Endothelial cell of umbilical vein (primary cell): ENCODE results near the gene PDAP1. TPM values are rescaled to one million over a fixed set of nuclear protein-coding genes. Genes with fewer than 3 reads are reported as not detected.

ENCODE experiments used
- BruUV-seq: library from RNA; stranded (reverse); fragments of 400-500 nt; replicated peaks from 2 replicates; lab custom pipeline; 2021; lab: Mats Ljungman, UMichigan
- CTCF ChIA-PET: fragments of 300-600, 350-600 bp; sonication (Branson Sonifier 250); formaldehyde crosslinking; loops from one replicate; lab custom pipeline; 2021; ENCODE audit warnings: antibody characterized with exemption, inconsistent platforms; lab: Charles Lee
- POLR2A ChIA-PET: fragments of 300-600, 350-600 bp; sonication (Branson Sonifier 250); formaldehyde crosslinking; loops from one replicate; lab custom pipeline; 2021; ENCODE audit warnings: antibody characterized with exemption, inconsistent platforms; lab: Charles Lee
- DNase-seq: peaks from one replicate; pipeline ENCODE4 v3.0.0-alpha.2; 2011; ENCODE audit warnings: low read depth, low spot score
- FAIRE-seq: peaks from 2 replicates; lab custom pipeline; 2011; peaks lifted over from hg19 to GRCh38; lab: Jason Lieb, UNC
- H2AFZ ChIP-seq: 2 replicates; pipeline ENCODE4 v1.6.0; 2012; ENCODE audit warnings: low read depth, low read length, control low read depth, inconsistent platforms
- H3K27ac ChIP-seq: 2 replicates; pipeline ENCODE4 v1.5.1; 2011; ENCODE audit warnings: low read depth, mild to moderate bottlenecking, control low read depth, low read length, moderate library complexity; ENCODE audit not compliant: insufficient read depth
- H3K27me3 ChIP-seq, 2 experiments: 2 replicates each; pipeline versions ENCODE4 v1.6.0 to v1.6.1; 2011; ENCODE audit warnings: low read length in 2 of 2, mixed read lengths in 1 of 2; ENCODE audit not compliant: control insufficient read depth in 2 of 2, insufficient read depth in 2 of 2
- H3K36me3 ChIP-seq, 2 experiments: 2 replicates in 1 of 2; 3 replicates in 1 of 2; pipeline ENCODE4 v1.5.1; 2011; ENCODE audit warnings: low read length in 2 of 2, mild to moderate bottlenecking in 1 of 2, moderate library complexity in 1 of 2; ENCODE audit not compliant: control insufficient read depth in 2 of 2, insufficient read depth in 2 of 2; ENCODE audit errors: extremely low read depth in 1 of 2
- H3K4me1 ChIP-seq: 3 replicates; pipeline ENCODE4 v1.5.1; 2011; ENCODE audit warnings: mild to moderate bottlenecking, low read length; ENCODE audit not compliant: control insufficient read depth, insufficient read depth; ENCODE audit errors: extremely low read depth
- H3K4me2 ChIP-seq: 2 replicates; pipeline ENCODE4 v1.6.1; 2011; ENCODE audit warnings: low read length, control low read depth, mixed read lengths; ENCODE audit not compliant: insufficient read depth
- H3K4me3 ChIP-seq, 3 experiments: fragments of 200-600 bp in 1 of 3; sonication (generic), shearing (Covaris generic) in 1 of 3; replicated peaks in 1 of 3; 2 replicates each; pipeline ENCODE4 v1.5.1; 2011 to 2016; ENCODE audit warnings: control low read depth in 3 of 3, low read length in 3 of 3, mild to moderate bottlenecking in 2 of 3, inconsistent platforms in 1 of 3, low read depth in 1 of 3, moderate library complexity in 1 of 3; ENCODE audit not compliant: insufficient read depth in 1 of 3
- H3K79me2 ChIP-seq: 2 replicates; pipeline ENCODE4 v1.6.0; 2012; ENCODE audit warnings: low read length, inconsistent platforms; ENCODE audit not compliant: control insufficient read depth, insufficient read depth
- H3K9ac ChIP-seq: replicated peaks from 2 replicates; pipeline ENCODE3; 2011; ENCODE audit warnings: low read length, control low read depth; ENCODE audit not compliant: insufficient read depth; ENCODE audit errors: extremely low read depth
- H3K9me1 ChIP-seq: replicated peaks from 3 replicates; pipeline ENCODE4 v1.6.0; 2011; ENCODE audit warnings: mild to moderate bottlenecking, low read length; ENCODE audit not compliant: control insufficient read depth, insufficient read depth; ENCODE audit errors: extremely low read depth
- H3K9me3 ChIP-seq: replicated peaks from 2 replicates; pipeline ENCODE4 v1.5.1; 2012; ENCODE audit warnings: low read length, inconsistent platforms; ENCODE audit not compliant: control insufficient read depth, insufficient read depth
- H4K20me1 ChIP-seq: replicated peaks from 2 replicates; pipeline ENCODE3; 2011; ENCODE audit warnings: mild to moderate bottlenecking, low read length; ENCODE audit not compliant: control insufficient read depth, insufficient read depth; ENCODE audit errors: extremely low read depth
- EZH2 ChIP-seq: IDR thresholded peaks from 2 replicates; pipeline ENCODE4 v1.6.1; 2012; ENCODE audit warnings: borderline replicate concordance, low read depth, mild to moderate bottlenecking, moderate library complexity, low read length, inconsistent platforms; ENCODE audit not compliant: severe bottlenecking
- FOS ChIP-seq: IDR thresholded peaks from 2 replicates; pipeline ENCODE4 v1.6.1; 2011; ENCODE audit warnings: mild to moderate bottlenecking, low read length, moderate library complexity, borderline replicate concordance; ENCODE audit not compliant: insufficient read depth
- GATA2 ChIP-seq: IDR thresholded peaks from 2 replicates; pipeline ENCODE4 v1.7.0; 2011; ENCODE audit warnings: low read depth, mild to moderate bottlenecking, moderate library complexity, mixed read lengths, low read length; ENCODE audit not compliant: insufficient read length, insufficient read depth
- JUN ChIP-seq: IDR thresholded peaks from 2 replicates; pipeline ENCODE4 v1.6.1; 2011; ENCODE audit warnings: borderline replicate concordance, low read depth; ENCODE audit not compliant: insufficient read length, insufficient read depth
- MYC ChIP-seq: IDR thresholded peaks from one replicate; pipeline ENCODE4 v1.6.1; 2011; ENCODE audit warnings: mild to moderate bottlenecking, low read depth, low read length
- POLR2A ChIP-seq: IDR thresholded peaks from 2 replicates; pipeline ENCODE4 v1.6.1; 2012; ENCODE audit warnings: low read depth, mild to moderate bottlenecking, control low read depth, low read length
- POLR2AphosphoS5 ChIP-seq: IDR thresholded peaks from 2 replicates; pipeline ENCODE4 v1.6.1; 2012; ENCODE audit warnings: low read depth, mild to moderate bottlenecking, control low read depth, low read length, moderate library complexity; ENCODE audit not compliant: insufficient read depth
- dilution Hi-C: fragments of 300-500 bp; cut with MboI; formaldehyde crosslinking; loops from one replicate; pipeline ENCODE4 v1.15.0; 2019; ENCODE audit warnings: low sequenced_read_pairs; ENCODE audit not compliant: extremely low pct_ligation_motif_present
- intact Hi-C: fragments of 100-400 bp; cut with micrococcal nuclease; formaldehyde crosslinking; loops from one replicate; pipeline ENCODE4 v1.10.0; 2022
- polyA plus RNA-seq, 4 experiments: library from polyadenylated mRNA; depleted of rRNA in 3 of 4; stranded (reverse) in 3 of 4; unstranded in 1 of 4; fragments of >200 nt; gene quantifications; 2 replicates each; pipeline versions ENCODE4 v1.2.1 to v1.2.3, GENCODE V29; 2011 to 2012; ENCODE audit warnings: missing spikeins in 1 of 4
- total RNA-seq: library from RNA; stranded (reverse); gene quantifications from 2 replicates; pipeline ENCODE4 v1.2.3, GENCODE V29; 2021
- TF ChIP-seq, protein P1 (sequence below): IDR thresholded peaks from 2 replicates; pipeline ENCODE4 v1.6.1; 2011; ENCODE audit not compliant: insufficient read depth, insufficient read length
- TF ChIP-seq, protein P2 (sequence below), 2 donors: IDR thresholded peaks; 1 replicate in 1 of 2; 2 replicates in 1 of 2; pipeline ENCODE4 v1.5.1; 2011; ENCODE audit warnings: low read length in 2 of 2, mild to moderate bottlenecking in 2 of 2, moderate library complexity in 2 of 2, control low read depth in 1 of 2, inconsistent platforms in 1 of 2, low read depth in 1 of 2; ENCODE audit not compliant: insufficient read depth in 1 of 2; ENCODE audit errors: extremely low read depth in 1 of 2

The PDAP1 gene
- total and polyA plus RNA-seq, 2 donors (not counting 3 experiments of a cell fraction or from before 2014, with no cell fraction given) = 32.6 to 150 TPM

DNA sequence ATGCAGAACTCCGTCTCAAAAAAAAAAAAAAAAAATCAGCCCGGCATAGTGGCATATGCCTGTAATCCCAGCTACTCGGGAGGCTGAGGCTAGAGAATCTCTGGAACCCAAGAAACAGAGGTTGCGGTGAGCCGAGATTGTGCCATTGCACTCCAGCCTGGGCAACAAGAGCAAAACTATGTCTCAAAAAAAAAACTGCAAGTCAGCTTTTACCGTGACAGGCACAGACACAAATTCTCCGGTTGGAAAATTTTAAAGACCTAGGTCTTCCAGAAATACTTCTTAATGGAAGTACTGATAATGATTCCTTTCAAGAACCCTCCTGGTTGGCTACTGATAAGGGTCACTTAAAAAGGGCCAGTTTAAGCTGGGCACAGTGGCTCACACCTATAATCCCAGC is 53.3 kb downstream of the PDAP1 start:
- dilution Hi-C loops = no loop called here
- Histone ChIP-seq H3K4me3 (no peak overlapping the region), H3K27me3 (no peaks in the 10 kb centered on the region), H3K4me2 (no peak overlapping the region), H3K36me3 (peaks cover 21 to 42% of the 10 kb centered on the region in 2 experiments), H3K9me3 (no peaks in the 10 kb centered on the region), H3K9ac (no peak overlapping the region), H3K27ac (no peak overlapping the region), H3K79me2 (no peaks in the 10 kb centered on the region), H3K4me1 (no peaks in the 10 kb centered on the region), H3K9me1 (no peaks in the 10 kb centered on the region), H2AFZ (no peak overlapping the region), H4K20me1 (no peaks in the 10 kb centered on the region)
- ChIA-PET CTCF (no interaction called here), POLR2A (no interaction called here)
- TF ChIP-seq, protein P1, sequence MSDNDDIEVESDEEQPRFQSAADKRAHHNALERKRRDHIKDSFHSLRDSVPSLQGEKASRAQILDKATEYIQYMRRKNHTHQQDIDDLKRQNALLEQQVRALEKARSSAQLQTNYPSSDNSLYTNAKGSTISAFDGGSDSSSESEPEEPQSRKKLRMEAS = no peak
- no peak for TF ChIP-seq POLR2A
- no peak for TF ChIP-seq JUN
- DNase-seq (no peak), FAIRE-seq (no peak)
- BruUV-seq = no TSS peak
- intact Hi-C loops = no loop called here

DNA sequence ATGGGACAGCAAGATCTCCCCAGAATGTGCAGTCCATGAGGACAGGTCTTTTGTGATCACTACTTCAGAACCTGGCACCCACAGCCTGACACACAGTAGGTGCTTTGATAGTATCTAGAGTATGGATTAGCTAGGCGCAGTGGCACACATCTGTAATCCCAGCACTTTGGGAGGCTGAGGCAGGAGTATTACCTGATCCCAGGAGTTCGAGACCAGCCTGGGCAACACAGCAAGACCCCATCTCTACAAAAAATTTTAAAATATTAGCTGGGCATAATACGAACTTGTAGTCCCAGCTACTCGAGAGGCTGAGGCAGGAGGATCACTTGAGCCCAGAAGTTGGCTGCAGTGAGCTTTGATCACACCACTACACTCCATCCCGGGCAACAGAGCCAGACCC is 56.1 kb downstream of the PDAP1 start:
- no peak overlapping the region for H3K27ac ChIP-seq
- no peaks in the 10 kb centered on the region for H4K20me1 ChIP-seq
- H3K9me1 ChIP-seq = no peaks in the 10 kb centered on the region
- H3K79me2 ChIP-seq = no peaks in the 10 kb centered on the region
- peaks cover 10 to 27% of the 10 kb centered on the region in 2 experiments for H3K36me3 ChIP-seq
- DNase-seq (no peak), FAIRE-seq (no peak)
- CTCF ChIA-PET = interaction anchor here (0.9 kb wide), 1 partner anchor 13 kb away, joined by 3 read pairs; no protein-coding TSS in a partner anchor
- TF ChIP-seq, protein P2, sequence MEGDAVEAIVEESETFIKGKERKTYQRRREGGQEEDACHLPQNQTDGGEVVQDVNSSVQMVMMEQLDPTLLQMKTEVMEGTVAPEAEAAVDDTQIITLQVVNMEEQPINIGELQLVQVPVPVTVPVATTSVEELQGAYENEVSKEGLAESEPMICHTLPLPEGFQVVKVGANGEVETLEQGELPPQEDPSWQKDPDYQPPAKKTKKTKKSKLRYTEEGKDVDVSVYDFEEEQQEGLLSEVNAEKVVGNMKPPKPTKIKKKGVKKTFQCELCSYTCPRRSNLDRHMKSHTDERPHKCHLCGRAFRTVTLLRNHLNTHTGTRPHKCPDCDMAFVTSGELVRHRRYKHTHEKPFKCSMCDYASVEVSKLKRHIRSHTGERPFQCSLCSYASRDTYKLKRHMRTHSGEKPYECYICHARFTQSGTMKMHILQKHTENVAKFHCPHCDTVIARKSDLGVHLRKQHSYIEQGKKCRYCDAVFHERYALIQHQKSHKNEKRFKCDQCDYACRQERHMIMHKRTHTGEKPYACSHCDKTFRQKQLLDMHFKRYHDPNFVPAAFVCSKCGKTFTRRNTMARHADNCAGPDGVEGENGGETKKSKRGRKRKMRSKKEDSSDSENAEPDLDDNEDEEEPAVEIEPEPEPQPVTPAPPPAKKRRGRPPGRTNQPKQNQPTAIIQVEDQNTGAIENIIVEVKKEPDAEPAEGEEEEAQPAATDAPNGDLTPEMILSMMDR (IDR thresholded peaks at IDR 0.05; ENCODE audit: extremely low read depth in 1 of 2, insufficient read depth in 1 of 2, low read depth in 1 of 2, low read length in 2 of 2) = no peak
- TF ChIP-seq FOS (no peak), EZH2 (no peak), JUN (no peak), POLR2AphosphoS5 (no peak), MYC (no peak), POLR2A (no peak), GATA2 (no peak)
- TF ChIP-seq, protein P1 = no peak
- H3K9me3 ChIP-seq = no peaks in the 10 kb centered on the region
- H3K4me2 ChIP-seq = no peak overlapping the region
- dilution Hi-C loops (no loop called here), intact Hi-C loops (no loop called here)
- H3K27me3 ChIP-seq = no peaks in the 10 kb centered on the region
- no peak overlapping the region for H3K9ac ChIP-seq
- H3K4me3 ChIP-seq = no peak overlapping the region
- no peaks in the 10 kb centered on the region for H3K4me1 ChIP-seq
- no TSS peak for BruUV-seq
- no peak overlapping the region for H2AFZ ChIP-seq
- POLR2A ChIA-PET = no interaction called here
